Measurements from ENCODE around the gene HIVEP3.
"Not testable (repeated sequence)": the region's sequence is repeated elsewhere in the genome, so short reads cannot be mapped to it uniquely, and the experiment has no call there.

HIVEP3 gene

DNA sequence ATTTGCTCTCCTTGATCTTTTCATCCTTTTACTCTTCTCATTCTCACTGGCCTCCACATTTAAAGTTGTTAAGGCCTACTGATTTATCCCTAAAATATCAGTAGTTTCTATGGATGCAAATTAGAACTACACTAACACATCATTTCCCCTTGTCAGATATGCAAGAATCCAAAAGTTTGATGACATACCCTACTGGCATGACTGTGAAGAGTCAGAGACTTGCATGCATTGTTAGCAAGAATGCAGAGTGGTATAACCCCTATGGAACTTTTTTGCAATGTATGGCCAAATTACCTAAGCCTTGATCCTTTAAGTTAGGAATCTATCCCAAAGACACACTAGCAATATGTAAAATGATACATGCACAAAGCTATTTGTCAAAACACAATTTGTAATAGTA is 23.6 kb upstream of the HIVEP3 start:
- H3K9me3 ChIP-seq (ENCODE audit: low read length): no peaks in the 10 kb centered on the region
- no peak overlapping the region for H2AFZ ChIP-seq (ENCODE audit: low read depth, low read length)
- no peak overlapping the region for H3K4me3 ChIP-seq (ENCODE audit: low read length)
- H3K27me3 ChIP-seq (ENCODE audit: insufficient read depth, low read length): peaks cover 4% of the 10 kb centered on the region
- H3K4me1 ChIP-seq (ENCODE audit: insufficient read depth, low read length): no peaks in the 10 kb centered on the region
- H3K36me3 ChIP-seq (ENCODE audit: insufficient read depth, low read length): no peaks in the 10 kb centered on the region

DNA sequence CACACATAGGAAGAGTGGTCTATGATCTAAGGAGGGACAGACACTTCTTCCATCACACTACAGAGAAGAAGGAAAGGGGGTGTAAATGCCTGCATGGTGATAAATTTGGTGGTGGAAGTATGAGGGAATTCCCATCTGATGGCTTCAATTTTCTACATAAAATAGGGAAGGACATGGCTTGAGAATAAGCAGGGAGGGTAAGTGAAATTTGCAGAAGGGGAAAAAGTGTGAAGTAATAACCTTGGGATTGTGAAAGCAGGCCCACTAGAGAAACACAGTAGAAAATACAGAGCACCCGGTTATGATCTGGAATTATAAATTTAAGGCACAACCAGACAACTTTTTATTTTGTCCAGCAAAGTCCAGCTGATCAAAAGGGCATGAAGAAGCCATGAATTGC is 22.7 kb upstream of the HIVEP3 start:
- Histone ChIP-seq H3K9me3 (ENCODE audit: low read length) (no peaks in the 10 kb centered on the region), H3K36me3 (ENCODE audit: insufficient read depth, low read length) (no peaks in the 10 kb centered on the region), H2AFZ (ENCODE audit: low read depth, low read length) (no peak overlapping the region), H3K4me3 (ENCODE audit: low read length) (no peak overlapping the region), H3K4me1 (ENCODE audit: insufficient read depth, low read length) (no peaks in the 10 kb centered on the region), H3K27me3 (ENCODE audit: insufficient read depth, low read length) (peaks cover 4% of the 10 kb centered on the region)

DNA sequence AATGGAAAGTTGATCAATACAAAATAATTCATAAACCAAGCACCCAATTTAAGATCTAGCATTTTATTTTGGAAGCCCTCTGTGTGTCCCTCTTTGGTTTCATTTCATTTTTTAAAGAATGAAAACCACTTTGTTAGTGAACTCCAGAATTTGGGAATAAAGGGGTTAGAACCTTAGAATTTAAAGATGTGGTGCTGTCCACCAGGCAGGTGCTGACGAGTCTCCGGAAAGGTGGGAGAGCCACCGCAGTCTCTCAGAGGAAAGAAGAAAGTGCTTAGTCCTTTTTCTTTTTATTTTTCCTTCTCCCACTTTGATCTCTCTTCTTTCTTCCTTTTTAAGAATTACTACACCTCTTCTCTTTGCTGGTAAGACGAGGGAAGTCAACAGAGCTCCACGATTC is 20.5 kb upstream of the HIVEP3 start:
- H3K4me1 ChIP-seq (ENCODE audit: insufficient read depth, low read length): peaks cover 8% of the 10 kb centered on the region
- no peaks in the 10 kb centered on the region for H3K9me3 ChIP-seq (ENCODE audit: low read length)
- H3K27me3 ChIP-seq (ENCODE audit: insufficient read depth, low read length): peaks cover 4% of the 10 kb centered on the region
- H3K36me3 ChIP-seq (ENCODE audit: insufficient read depth, low read length): no peaks in the 10 kb centered on the region
- no peak overlapping the region for H2AFZ ChIP-seq (ENCODE audit: low read depth, low read length)
- no peak overlapping the region for H3K4me3 ChIP-seq (ENCODE audit: low read length)

DNA sequence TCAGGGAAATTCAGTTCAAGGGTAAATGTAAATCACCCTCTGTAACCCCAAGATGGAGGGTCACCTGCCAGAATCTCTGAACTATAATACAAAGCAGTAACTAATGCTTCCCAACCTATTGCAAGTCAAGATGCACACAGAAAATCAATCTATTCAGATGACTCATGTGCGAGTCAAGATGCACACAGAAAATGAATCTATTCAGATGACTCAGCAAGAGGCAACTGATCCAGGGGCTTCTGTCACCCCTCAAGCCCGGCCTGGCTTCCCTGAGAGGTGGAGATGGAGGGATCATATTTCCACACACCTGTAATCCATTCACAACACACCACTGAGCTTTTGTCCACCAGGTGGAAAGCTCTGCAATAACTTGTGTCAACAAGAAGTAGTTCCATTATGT is 17.4 kb upstream of the HIVEP3 start:
- Histone ChIP-seq H3K4me1 (ENCODE audit: insufficient read depth, low read length) (peaks cover 8% of the 10 kb centered on the region), H3K36me3 (ENCODE audit: insufficient read depth, low read length) (no peaks in the 10 kb centered on the region), H3K9me3 (ENCODE audit: low read length) (no peaks in the 10 kb centered on the region), H2AFZ (ENCODE audit: low read depth, low read length) (no peak overlapping the region), H3K27me3 (ENCODE audit: insufficient read depth, low read length) (peaks cover 2% of the 10 kb centered on the region), H3K4me3 (ENCODE audit: low read length) (no peak overlapping the region)

DNA sequence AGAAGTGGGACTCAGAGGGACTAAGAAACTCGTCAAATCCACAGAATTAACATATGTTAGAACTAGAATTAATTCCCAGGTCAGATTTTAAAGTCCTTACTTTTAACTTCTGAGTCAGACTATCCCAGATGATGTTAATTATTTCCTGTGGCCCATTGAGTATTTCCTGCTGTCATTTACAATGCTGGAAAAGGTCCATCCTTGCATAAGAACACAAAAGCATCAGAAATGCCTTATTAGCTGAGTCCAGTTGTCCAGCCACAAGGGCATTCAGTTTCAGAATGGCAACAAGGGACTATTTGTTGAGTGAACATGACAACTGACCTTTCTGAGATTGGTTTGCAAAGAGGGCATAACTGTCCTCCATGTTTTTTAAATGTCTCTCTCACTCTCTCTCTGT is 16.5 kb upstream of the HIVEP3 start:
- Histone ChIP-seq H3K9me3 (ENCODE audit: low read length) (no peaks in the 10 kb centered on the region), H2AFZ (ENCODE audit: low read depth, low read length) (no peak overlapping the region), H3K36me3 (ENCODE audit: insufficient read depth, low read length) (no peaks in the 10 kb centered on the region), H3K27me3 (ENCODE audit: insufficient read depth, low read length) (no peaks in the 10 kb centered on the region), H3K4me3 (ENCODE audit: low read length) (no peak overlapping the region), H3K4me1 (ENCODE audit: insufficient read depth, low read length) (peaks cover 8% of the 10 kb centered on the region)

DNA sequence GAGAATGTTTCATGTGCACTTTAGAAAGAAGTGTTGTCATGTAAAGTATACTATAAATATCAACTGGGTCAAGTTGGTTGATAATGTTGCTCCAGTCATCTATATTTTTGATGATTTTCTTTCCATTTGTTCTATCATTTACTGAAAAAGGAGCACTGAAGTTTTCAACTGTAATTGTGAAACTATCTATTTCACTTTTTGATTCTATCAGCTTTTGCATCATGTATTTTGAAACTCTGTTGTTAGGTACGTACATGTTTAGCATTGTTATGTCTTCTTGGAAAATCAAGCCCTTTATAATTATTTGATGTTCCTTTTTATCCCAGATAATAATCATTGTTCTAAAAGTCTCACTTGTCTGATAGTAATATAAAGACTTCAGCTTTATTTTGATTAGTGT is 14.4 kb upstream of the HIVEP3 start:
- no peak overlapping the region for H3K4me3 ChIP-seq (ENCODE audit: low read length)
- H2AFZ ChIP-seq (ENCODE audit: low read depth, low read length): no peak overlapping the region
- peaks cover 8% of the 10 kb centered on the region for H3K4me1 ChIP-seq (ENCODE audit: insufficient read depth, low read length)
- no peaks in the 10 kb centered on the region for H3K36me3 ChIP-seq (ENCODE audit: insufficient read depth, low read length)
- no peaks in the 10 kb centered on the region for H3K9me3 ChIP-seq (ENCODE audit: low read length)
- H3K27me3 ChIP-seq (ENCODE audit: insufficient read depth, low read length): no peaks in the 10 kb centered on the region

DNA sequence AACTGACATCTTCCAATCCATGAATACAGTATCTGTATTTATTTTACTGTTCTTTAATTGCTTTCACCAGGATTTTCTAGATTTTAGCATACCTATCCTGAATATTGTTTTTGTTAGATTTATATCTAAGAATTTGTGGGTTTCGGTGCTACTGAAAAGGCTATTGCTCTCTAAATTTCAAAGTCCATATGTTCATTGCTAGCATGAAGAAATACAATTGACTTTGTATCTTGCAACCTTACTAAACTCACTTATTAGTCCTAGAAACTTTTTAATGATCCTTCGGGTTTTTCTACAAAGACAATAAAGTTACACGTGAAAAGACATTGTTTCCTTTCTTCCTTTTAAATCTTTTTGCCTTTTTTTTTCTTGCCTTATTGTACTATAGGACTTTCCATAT is 12.9 kb upstream of the HIVEP3 start:
- Histone ChIP-seq H3K9me3 (ENCODE audit: low read length) (no peaks in the 10 kb centered on the region), H3K36me3 (ENCODE audit: insufficient read depth, low read length) (no peaks in the 10 kb centered on the region), H2AFZ (ENCODE audit: low read depth, low read length) (no peak overlapping the region), H3K4me1 (ENCODE audit: insufficient read depth, low read length) (peaks cover 8% of the 10 kb centered on the region), H3K27me3 (ENCODE audit: insufficient read depth, low read length) (no peaks in the 10 kb centered on the region), H3K4me3 (ENCODE audit: low read length) (no peak overlapping the region)

DNA sequence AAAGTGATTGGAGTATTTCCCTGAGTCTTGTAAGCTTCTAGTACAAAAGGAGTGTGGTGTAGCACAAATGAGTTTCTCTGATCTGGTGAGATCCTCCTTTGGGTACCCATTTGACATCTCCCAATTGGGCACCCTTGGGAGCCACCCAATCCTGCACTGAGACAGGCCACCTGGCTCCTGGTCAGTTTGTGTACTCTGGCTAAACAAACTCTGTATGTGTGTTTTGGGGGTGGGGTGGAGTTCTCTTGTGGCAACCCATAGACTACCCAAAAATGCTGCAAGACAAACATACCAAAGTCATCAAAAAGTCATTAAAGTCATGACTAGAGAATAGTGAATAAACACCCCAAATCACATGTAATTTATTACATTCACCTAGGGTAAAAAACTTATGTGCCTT is 8.4 kb upstream of the HIVEP3 start:
- Histone ChIP-seq H3K4me3 (ENCODE audit: low read length) (no peak overlapping the region), H3K4me1 (ENCODE audit: insufficient read depth, low read length) (no peaks in the 10 kb centered on the region), H2AFZ (ENCODE audit: low read depth, low read length) (no peak overlapping the region), H3K27me3 (ENCODE audit: insufficient read depth, low read length) (no peaks in the 10 kb centered on the region), H3K36me3 (ENCODE audit: insufficient read depth, low read length) (no peaks in the 10 kb centered on the region), H3K9me3 (ENCODE audit: low read length) (no peaks in the 10 kb centered on the region)

DNA sequence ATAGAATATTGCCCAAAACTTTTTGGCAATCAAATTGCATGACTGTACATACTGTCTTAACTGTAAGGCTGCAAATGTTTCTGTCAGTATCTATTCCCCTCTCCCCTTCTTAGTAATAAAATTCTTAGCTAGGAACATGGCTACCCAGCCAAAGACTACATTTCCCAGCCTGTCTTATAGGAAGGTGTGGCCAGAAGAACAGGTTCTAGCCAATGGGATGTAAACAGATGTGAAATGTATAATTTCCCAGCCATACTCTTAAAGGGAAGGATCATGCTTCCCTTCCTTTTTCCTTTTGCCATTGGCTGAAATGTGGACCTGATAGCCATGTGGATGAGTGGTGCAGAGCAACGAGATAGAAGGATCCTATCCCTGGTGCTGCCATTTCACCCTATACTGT is 7.0 kb upstream of the HIVEP3 start:
- Histone ChIP-seq H3K27me3 (ENCODE audit: insufficient read depth, low read length) (no peaks in the 10 kb centered on the region), H3K4me1 (ENCODE audit: insufficient read depth, low read length) (no peaks in the 10 kb centered on the region), H3K9me3 (ENCODE audit: low read length) (no peaks in the 10 kb centered on the region), H3K36me3 (ENCODE audit: insufficient read depth, low read length) (no peaks in the 10 kb centered on the region), H2AFZ (ENCODE audit: low read depth, low read length) (no peak overlapping the region), H3K4me3 (ENCODE audit: low read length) (no peak overlapping the region)

DNA sequence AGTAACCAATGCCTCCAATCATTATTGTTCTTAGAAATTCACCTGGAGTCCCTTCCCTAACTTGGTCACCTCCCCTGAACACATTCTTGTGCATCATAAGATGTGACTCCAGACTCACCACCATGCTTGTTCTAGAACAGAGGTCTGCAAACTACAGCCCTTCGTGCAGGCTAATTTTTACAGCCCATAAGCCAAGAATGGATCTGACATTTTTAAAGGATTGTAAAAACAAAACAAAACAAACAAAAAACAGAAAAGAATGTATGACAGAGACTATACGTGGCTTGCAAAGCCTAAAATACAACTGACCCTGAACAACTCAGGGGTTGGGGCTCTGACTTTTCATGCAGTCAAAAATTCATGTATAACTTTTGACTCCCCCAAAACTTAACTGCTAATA is 6.2 kb upstream of the HIVEP3 start:
- Histone ChIP-seq H3K36me3 (ENCODE audit: insufficient read depth, low read length) (no peaks in the 10 kb centered on the region), H2AFZ (ENCODE audit: low read depth, low read length) (no peak overlapping the region), H3K4me1 (ENCODE audit: insufficient read depth, low read length) (peaks cover under 1% of the 10 kb centered on the region), H3K27me3 (ENCODE audit: insufficient read depth, low read length) (no peaks in the 10 kb centered on the region), H3K9me3 (ENCODE audit: low read length) (no peaks in the 10 kb centered on the region), H3K4me3 (ENCODE audit: low read length) (no peak overlapping the region)

DNA sequence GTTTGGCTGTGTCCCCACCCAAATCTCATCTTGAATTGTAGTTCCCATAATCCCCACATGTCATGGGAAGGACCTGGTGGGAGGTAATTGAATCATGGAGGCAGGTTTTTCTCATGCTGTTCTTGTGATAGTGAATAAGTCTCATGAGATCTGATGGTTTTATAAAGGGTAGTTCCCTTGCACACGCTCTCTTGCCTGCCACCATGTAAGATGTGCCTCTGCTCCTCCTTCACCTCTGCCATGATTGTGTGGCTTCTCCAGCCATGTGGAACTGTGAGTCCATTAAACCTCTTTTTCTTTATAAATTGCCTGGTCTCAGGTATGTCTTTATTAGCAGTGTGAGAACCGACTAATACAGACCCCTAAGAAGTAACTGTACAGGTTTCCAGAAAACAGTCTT is 2.5 kb upstream of the HIVEP3 start:
- H3K9me3 ChIP-seq (ENCODE audit: low read length); H3K36me3 ChIP-seq (ENCODE audit: insufficient read depth, low read length); H3K27me3 ChIP-seq (ENCODE audit: insufficient read depth, low read length); H2AFZ ChIP-seq (ENCODE audit: low read depth, low read length); H3K4me3 ChIP-seq (ENCODE audit: low read length): not testable (repeated sequence)
- peaks cover 34% of the 10 kb centered on the region for H3K4me1 ChIP-seq (ENCODE audit: insufficient read depth, low read length)

DNA sequence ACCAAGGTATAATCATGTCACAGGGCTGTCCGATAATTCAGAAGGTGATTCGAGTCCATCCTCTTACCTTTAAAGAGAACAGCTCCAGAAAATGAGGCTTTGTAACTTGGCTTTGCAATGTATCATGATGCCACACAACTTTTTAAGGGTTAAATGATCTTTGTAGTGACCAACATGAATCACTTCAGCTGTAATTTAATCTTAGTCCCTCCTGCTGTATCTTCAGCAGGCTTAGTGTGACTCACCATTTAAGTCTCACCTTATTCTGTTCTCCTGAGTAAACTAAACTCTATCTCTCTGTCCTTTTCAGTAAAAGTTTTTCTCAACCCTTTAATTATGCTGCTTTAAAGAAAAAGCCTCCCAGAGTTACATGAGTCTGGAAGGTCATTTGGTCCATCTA is 1.9 kb upstream of the HIVEP3 start:
- H3K4me1 ChIP-seq (ENCODE audit: insufficient read depth, low read length): peaks cover 34% of the 10 kb centered on the region
- H3K4me3 ChIP-seq (ENCODE audit: low read length): no peak overlapping the region
- no peaks in the 10 kb centered on the region for H3K9me3 ChIP-seq (ENCODE audit: low read length)
- H2AFZ ChIP-seq (ENCODE audit: low read depth, low read length): no peak overlapping the region
- no peaks in the 10 kb centered on the region for H3K27me3 ChIP-seq (ENCODE audit: insufficient read depth, low read length)
- no peaks in the 10 kb centered on the region for H3K36me3 ChIP-seq (ENCODE audit: insufficient read depth, low read length)

DNA sequence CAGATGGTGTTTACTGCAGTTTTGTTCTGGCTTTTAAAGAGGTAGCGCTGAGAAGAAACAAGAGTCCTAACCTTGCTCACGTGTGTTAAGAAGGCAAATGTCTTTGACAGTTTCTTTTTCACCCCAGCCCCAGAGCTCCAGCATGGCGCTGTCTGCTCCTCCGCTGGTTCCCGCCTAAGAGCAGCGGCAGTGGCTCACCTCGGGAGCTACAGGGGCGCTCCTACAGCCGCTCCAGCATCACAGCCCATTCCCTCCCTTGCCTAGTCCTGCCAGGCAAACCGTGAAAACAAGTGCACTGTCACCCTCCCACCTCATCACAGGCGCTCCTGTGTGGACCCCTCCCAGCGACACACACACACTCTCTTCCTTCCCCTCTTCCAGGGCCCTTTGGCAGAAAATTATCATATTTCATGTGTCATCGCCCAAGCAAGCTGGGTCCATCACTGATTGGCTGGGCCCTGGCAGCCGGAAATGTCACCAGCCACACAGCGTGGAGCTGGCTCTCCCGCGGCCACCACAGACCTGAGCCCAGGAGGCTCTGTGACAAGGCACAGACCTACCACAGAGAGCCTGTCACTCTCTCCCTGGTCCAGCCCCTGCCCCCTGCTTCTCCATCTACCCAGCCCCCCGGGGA is 1.2 kb upstream of the HIVEP3 start:
- Histone ChIP-seq H2AFZ (ENCODE audit: low read depth, low read length) (no peak overlapping the region), H3K4me1 (ENCODE audit: insufficient read depth, low read length) (peaks cover 34% of the 10 kb centered on the region), H3K27me3 (ENCODE audit: insufficient read depth, low read length) (no peaks in the 10 kb centered on the region), H3K36me3 (ENCODE audit: insufficient read depth, low read length) (no peaks in the 10 kb centered on the region), H3K4me3 (ENCODE audit: low read length) (peak overlapping the region; percentile 42), H3K9me3 (ENCODE audit: low read length) (no peaks in the 10 kb centered on the region)

DNA sequence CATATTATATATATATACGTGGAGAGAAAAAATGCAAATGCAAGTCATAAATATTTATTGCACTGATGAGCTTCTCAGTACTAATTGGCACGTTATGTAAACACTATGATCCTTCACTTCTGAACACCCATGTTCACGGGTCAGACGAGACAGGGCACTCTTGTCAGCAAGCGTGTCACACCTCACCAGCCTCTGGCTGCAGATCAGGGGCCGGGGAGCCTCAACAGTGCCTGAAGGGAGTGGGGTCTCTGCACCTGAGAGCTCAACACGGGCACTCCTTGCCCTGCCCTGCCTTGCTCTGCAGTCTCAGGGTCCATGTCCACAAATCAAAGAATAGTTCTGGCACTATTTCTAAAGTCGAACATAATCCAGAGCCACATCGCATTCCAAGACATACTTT is 409 bp upstream of the HIVEP3 start:
- Histone ChIP-seq H3K27me3 (ENCODE audit: insufficient read depth, low read length) (no peaks in the 10 kb centered on the region), H2AFZ (ENCODE audit: low read depth, low read length) (no peak overlapping the region), H3K4me3 (ENCODE audit: low read length) (peak overlapping the region; percentile 42)

More for the DNA sequence above, 409 bp upstream of the HIVEP3 start:
- Histone ChIP-seq H3K9me3 (ENCODE audit: low read length) (no peaks in the 10 kb centered on the region), H3K36me3 (ENCODE audit: insufficient read depth, low read length) (no peaks in the 10 kb centered on the region), H3K4me1 (ENCODE audit: insufficient read depth, low read length) (peaks cover 34% of the 10 kb centered on the region)
